ENCODE results near the gene RHOV.

RHOV gene

GRCh38 chr15:40843885-40844695 lies 29.9 kb downstream of the RHOV start, which contains the start of gene SPINT1:
Gene SPINT1, plus strand, starts transcription at chr15:40844048. Its CDS starts 507 bp downstream, at chr15:40844555.
- DNase-seq: peak; percentile 50

GRCh38 chr15:40843261-40843884 lies 30.7 kb downstream of the RHOV start:
- no peak for DNase-seq

GRCh38 chr15:40841741-40842140 lies 32.3 kb downstream of the RHOV start:
- DNase-seq: no peak

GRCh38 chr15:40838756-40839155 lies 35.3 kb downstream of the RHOV start:
- DNase-seq: no peak

GRCh38 chr15:40836020-40836419 lies 38.0 kb downstream of the RHOV start:
- DNase-seq: no peak

GRCh38 chr15:40832903-40833302 lies 41.1 kb downstream of the RHOV start:
- DNase-seq: no peak

GRCh38 chr15:40831861-40832260 lies 42.2 kb downstream of the RHOV start:
- no peak for DNase-seq

GRCh38 chr15:40830884-40831283 lies 43.1 kb downstream of the RHOV start:
- DNase-seq: no peak

- peak; percentile 65 for DNase-seq
Measured at GRCh38 chr15:40829115-40829514, 44.9 kb downstream of the RHOV start.

- DNase-seq: no peak
Measured at GRCh38 chr15:40828447-40829036, 45.5 kb downstream of the RHOV start, which contains the start of gene PPP1R14D. Gene PPP1R14D, minus strand, starts transcription at chr15:40828708. Its CDS starts 67 bp downstream, at chr15:40828641.

GRCh38 chr15:40826423-40827075 lies 47.5 kb downstream of the RHOV start:
- DNase-seq: no peak

GRCh38 chr15:40825661-40826422 lies 48.2 kb downstream of the RHOV start:
- DNase-seq: no peak

- no peak for DNase-seq
Measured at GRCh38 chr15:40823572-40824343, 50.3 kb downstream of the RHOV start.

Measured in RPMI8226 (cell line).